NOMO-1 treated with dmso at 0.1 percent for 144 hours (cell line): ENCODE measurements around the gene AMBRA1.

Experiments used
- DNase-seq: peaks from one replicate; lab custom pipeline; 2025; ENCODE audit not compliant: unreplicated experiment; lab: John Stamatoyannopoulos, UW

AMBRA1 gene

DNA sequence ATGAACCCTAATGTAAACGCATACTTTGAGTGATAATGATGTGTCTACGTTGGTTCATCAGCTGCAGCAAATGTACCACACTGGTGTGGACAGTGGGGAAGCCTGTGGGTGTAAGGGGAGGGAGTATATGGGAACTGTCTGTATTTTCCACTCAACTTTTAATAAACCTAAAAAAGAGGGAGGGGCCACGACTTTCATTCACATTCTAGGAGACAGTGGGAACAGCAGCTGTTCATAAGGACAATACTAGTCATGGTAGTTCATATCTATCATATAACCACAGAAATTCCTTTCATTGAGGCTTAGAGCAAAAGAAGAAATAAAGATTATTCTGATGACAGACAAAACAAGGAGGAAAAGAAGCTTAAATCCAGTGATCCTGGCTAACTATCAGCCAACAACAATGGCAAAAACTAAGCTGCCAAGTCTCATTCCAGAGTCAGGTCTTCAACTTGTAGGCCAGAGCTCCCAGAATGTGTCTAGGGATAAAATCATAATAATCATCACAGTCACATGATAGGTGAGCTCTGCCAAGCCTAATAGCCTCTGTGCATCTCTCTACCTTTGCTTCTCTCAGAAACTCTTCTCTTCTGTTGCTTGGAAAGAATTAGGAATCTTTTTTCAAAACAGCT is 142.9 kb downstream of the AMBRA1 start:
- DNase-seq: no peak

DNA sequence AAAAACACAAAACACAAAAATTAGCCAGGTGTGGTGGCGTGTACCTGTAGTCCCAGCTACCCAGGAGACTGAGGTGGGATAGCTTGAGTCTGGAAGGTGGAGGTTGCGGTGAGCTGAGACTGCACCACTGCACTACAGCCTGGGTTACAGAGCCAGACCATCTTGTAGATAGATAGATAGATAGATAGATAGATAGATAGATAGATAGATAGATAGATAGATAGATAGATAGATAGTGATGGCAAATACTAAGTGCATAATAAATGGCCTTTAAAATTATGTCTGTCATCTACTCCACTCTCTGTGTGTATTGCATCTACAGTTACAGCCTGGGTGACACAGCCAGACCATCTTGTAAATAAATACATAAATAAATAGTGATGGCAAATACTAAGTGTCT is 146.3 kb downstream of the AMBRA1 start:
- no peak for DNase-seq

DNA sequence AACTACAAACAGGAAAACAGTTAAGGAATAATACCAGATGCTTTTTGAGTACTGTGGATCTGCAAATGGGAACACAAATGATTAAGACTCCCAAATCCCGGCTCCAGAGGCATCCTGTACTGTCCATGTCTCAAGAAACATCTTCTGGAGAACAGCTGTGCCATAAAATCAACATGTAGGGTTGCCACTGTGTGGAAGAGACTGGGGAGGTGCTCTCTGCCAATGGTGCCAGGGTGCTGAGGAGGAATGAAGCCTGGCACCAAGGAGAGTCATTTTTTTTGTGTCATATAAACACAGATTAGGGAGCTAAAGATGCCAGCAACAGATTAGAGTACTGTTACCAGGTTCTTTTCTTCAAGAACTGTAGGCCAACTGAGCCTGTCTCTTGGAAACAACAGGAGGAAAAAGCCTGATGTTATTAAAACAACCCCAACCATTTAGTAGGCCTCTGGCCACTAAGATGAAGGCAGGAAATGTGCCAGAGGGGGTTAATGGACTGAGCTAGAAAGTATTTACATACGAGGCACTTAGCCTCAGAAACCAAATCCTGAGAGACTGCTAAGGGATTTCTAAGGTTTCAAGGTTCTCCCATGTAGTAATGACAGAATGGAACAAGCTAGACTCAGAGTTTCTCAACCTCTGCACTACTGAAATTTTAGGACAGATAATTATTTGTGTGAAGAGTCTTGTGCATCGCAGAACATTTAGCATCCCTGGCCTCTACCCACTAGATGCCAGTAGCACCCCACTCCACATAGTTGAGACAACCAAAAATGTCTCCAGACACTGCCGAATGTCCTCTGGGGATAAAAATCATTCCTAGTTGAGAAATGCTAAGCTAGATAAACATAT is 147.7 kb downstream of the AMBRA1 start:
- no peak for DNase-seq

DNA sequence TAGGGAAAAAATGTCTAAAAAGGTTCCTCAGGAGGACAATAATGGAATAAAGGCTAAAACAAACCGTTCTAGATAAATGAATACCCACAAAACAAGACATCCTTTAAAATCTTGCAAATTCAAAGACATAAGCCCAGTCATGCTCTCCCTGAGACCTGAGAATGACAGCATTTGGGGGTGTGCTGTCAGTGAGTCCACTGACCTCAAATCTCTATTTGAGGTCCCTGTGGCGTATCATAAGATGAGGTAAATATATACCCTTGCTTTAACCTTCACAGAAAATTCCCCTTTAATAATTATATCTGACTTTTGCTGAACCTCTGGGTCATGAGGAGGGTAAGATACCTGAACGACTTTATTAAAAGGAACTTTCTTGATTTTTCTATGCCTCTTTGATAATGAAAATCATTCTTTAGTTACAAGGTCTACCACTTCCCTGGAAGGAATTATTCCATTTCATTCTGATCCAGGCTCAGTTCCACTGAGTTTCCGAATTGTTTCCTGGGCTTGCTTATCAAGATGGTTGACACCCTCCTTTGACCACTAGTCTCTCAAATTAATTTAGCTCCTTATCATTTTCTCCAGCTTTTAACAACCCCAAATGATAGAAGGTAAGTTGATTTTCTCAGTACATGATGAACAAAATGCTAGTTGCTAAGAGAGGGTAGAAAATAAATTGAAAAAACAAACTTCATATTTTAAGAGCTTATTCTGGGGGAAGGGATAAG is 148.5 kb downstream of the AMBRA1 start:
- DNase-seq: no peak

DNA sequence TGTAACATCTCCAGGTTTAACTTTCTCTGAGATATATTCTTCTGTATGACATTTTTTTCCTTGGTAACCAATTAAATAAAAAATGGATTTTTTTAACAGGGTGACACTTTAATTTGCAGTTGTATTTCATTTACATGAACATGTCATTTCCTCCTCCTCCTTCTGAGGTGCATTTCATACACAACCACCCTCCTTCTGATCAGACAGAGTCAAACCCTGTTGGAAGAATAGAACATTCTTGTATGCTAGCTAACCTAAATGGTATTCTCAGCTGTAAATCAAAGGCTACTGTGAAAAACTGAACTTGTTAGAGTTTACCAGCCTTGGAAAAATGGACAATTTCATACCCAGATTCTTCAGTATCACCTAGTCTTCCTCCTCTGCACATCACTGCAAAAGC is 149.5 kb downstream of the AMBRA1 start:
- DNase-seq: no peak

DNA sequence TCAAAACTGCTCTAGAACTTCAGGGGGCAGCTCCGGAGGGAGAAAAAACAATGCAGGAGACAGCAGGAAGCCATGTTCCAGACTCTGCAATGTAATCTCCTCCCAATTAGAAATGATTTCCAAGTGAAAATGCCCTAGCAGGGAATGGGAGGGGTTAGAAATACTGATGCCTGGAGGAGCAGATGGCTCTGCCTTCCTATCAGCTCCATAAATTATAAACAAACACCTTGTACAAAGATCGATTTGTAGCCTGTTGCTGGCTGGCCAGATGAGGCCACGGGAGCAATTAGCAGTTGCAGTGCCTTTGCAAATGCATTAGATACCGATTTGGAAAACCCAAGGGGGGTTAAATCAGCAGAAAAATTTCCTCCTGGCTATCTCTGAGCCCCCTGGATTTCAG is 155.6 kb downstream of the AMBRA1 start:
- DNase-seq: no peak

DNA sequence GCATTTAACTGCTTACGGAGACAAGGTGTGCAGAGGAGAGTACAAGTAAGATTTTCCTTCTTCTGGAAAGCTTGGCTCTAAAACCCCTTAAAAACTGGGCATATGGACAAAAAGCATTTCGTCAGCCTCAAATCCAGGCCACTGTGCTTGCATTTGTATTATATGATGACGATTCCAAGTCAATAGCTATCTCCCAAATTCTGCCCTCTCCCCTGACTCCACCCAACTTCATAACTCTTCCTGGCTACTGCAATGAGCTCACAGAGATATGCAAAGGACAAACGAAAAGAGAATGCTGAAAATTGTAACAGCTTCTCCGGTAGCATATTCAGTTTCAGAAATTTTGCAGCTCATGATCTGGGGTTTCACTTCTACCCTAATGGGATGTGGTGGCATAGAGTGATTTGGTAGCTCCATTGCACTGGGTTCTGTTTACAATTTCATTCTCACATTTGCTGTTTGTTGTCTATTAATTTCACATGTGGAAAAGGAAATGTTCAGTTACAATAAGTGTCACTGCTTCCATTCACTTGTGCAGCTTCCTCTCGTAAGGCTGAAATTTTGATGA is 156.6 kb downstream of the AMBRA1 start:
- no peak for DNase-seq

DNA sequence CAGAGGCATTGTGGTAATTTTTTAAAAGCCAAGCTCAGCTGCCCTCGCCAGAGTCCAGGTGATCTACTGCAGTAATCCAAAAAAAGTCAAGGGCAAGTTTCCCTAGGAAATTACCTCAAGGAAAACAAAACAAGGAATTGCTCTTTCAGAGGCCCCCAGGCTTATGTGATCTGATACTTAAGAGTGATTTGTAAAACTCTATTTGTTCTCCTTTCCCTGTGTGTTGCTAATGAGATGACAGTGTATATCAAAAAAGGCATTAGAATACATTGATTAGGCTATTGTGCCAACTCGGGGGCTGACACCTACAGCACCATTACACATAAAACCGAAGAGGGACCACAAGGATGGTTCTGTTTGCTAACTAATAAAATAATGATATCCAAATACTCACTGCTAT is 157.7 kb downstream of the AMBRA1 start:
- no peak for DNase-seq

DNA sequence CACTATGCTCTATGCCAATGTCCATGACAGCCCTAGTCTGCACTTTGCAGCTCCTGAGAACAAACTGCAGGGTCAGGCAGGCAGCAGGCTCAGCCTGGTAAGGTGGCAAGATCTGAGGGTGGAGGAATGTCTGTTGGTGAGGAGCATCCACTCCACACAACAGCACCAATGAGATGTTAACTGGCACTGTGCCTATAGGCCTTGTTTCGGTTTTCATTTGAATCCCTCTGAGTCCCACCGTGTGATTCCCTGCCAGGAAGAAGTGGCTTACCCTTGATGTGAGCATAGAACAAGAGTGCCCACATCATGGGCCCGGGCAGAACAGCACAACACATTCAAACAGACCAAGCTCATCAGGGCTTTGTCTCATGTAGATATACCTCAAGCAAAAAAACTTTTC is 158.1 kb downstream of the AMBRA1 start:
- DNase-seq: no peak

DNA sequence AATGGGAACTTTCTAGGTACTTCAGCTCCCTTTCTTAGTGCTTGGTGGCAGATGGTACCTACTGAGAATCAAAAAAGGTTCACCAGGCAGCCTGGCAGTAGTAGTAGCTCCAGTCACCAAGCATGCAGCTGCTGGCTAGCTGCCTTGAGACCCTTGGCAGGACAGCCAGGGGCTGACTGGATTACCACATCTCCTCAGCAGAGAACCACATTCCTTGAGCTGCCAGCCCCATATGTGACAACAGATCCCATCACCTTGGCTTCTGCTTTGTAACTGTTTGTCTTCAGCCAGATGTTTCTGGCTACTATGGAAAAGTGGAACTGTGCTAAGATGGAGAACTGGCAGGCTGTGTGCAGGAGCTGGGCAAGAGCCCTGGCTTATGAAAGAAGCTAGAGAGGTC is 162.6 kb downstream of the AMBRA1 start:
- DNase-seq: no peak

DNA sequence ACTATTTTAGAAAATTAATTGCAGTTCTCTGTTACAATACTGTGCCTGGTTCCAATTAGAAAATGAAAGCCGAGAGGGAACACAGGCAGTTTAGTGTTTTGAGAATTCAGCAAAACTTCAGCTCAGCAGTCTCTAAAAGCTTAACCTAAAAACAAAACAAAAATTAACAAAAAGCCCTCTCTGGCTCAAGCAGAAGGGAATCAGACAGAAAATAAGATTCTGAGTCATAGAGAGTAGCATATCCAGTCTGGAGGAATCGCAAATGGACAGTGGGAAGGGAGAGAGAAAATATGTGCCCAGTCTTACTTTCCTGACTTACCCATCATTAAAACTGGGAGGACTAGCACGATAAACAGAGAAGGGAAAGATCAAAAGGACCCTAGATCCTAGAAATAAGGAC is 164.1 kb downstream of the AMBRA1 start:
- no peak for DNase-seq

DNA sequence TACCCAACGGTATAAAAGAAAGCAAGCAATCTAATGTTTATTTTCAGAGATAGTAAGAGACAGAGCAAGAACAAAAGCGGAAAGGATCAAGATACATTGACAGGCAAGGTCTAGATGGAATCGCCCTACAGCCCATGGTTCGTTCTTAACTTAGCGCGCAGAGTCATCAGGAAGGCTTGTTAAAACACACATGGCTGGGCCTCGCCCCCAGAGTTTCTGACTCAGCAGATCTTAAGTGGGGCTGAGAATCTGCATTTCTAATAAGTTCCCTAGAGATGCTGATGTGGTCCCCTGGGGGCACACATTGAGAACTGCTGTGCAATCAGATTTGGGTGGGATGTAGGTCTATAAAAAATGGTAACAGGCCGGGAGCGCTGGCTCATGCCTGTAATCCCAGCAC is 166.5 kb downstream of the AMBRA1 start:
- no peak for DNase-seq

DNA sequence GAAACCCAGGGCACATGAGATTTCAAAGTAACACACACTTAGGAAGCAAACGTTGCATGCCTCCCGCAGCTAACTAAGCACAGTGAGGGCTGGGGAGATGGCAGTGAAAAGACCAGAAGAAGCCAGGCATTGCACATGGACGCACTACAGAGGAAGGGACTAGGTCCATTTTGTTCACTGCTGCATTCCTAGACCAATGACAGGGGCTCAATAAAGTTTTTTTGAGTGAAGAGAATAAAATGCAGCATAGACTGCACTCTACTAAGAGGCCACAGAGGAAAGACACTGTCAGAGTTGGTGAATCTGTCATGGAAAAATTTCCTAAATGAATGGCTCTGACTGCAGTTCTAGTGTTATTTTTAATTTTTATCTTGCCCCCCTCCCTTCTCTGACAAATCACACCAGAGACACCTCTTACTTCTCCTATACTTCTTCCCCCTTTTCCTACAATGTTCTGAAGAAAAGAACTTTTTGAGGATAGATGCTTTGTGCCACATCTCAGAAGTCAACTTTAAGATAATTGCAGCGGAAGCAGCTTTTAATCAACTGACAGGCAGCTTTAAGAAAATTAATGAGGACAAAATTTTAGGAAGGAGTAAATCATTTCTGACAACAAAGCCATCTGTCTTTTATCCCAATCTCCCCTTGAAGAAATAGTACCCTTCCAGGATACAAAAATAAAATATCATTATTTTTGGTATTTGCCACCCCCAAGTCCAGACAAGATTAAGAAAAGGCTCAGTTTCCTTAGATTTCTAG is 167.4 kb downstream of the AMBRA1 start:
- DNase-seq: no peak

DNA sequence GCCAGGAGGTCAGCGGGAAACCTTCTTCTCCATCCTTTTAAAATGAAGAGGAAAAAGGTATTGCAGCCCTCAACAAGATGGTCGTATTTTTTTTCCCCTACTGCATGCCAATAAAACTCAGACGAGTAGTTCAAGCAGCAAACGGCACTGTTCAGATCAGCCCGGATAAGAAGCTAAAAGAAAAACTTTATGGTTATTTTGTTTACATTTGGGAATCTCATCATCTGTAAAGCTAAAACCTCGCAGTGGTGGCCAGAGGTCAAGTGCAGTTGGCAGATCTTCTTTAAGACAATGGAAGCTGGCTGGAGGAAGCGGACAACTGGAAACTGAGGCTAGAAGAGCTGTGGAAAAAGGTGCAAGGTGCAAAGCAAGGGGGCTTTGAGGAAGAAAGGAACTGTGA is 171.2 kb downstream of the AMBRA1 start:
- no peak for DNase-seq

DNA sequence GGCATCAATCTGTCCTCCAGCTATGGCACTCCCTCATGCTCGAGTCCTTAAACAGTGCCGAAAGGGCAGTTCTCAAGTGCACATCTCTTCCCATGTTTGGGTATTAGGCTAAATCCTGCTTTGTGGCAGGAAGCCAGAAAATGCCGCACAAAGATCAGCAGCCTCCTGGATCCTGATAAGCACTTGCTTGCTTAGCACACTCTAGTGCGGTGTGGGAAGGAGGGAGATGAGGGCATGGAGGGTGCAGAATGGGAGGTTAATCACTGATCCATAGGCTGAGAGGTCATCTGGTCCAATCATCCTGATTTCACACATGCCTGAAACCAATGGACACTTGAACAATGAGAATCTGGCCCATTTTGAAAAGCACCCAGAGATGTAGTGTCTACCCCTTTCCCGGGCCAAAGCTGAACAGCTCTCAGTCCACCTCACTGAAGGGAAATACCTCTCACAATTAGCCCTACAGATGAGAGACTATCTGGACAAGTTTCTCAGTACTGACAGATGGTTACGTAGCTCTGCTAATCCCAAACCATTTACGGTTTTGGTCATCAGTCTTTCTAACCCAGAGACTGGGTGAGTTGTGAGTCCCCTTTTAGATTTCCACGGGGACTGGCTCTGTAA is 172.5 kb downstream of the AMBRA1 start:
- DNase-seq: no peak

DNA sequence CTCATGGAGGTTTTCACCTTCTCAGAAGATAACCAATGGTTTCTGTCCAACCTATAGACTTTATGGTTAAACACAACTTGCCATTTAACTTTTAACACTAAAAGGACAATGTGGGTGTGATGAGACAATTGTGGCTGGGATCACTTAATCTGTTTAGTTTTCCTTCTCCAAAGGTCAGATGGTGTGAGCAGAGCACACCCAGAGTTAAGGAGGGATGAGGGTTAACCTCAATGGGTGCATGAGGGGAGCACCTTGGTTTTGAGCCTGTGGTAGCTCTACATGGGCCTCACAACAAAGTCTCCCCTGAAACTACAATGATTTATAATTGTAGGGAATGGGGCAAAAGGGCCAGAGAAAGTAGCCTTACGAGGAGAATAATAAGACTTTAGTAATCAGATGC is 173.3 kb downstream of the AMBRA1 start:
- no peak for DNase-seq

DNA sequence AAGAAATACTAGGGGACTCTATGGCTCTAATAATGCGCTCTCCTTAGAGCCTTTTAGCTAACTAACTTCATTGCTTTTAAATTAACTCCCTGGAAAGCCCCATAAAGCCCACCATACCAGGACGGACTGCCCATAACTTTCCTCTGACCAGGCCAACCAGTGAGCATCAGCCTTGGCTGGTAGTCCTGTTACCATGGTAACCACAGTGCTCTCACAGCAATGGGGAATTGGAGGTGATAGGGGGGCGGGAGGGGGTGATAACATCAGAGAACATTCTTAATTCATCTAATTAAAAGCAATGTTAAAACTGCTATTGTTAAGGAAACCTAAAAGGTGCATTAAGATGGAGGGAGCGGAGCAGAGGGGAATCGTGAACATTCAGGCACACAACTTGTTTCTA is 175.1 kb downstream of the AMBRA1 start:
- DNase-seq: no peak

DNA sequence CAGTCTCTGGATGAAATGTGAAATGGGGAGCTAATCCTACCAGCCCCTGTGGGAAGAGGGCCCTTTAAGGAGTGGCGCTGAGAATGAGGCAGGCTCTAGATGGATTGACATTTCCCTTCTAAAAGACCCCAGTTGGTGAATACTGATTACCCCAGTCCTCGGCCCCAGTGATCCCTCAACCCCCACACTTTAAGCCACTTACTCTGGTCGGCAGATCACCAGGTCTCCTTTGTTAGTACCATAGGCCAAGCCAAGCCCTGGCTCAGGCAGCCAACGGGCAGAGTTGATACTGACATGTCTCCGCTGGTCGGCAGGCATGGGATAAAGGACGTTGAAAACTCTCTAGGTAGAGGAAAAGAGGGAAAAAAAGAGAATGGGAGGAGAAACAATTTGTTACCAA is 176.1 kb downstream of the AMBRA1 start:
- no peak for DNase-seq

DNA sequence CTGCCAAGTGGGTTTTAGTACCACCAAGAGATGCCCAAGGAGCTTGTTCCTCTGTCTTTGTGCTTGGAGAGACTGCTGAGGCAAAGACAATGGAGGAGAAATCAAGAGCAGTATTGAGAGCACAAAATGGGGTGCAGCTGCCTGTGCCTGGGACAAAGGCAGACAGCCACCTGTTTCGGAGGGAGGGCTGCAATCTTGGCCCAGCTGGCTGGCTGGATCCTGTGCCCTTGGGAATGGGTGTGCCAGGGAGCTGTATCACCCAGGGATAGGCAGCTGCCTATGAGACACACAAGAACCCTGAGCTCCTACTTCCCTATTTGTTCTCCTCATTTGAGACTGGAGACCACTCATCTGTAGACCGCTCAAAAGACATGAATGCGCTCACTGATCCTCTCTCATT is 178.9 kb downstream of the AMBRA1 start:
- DNase-seq: no peak

DNA sequence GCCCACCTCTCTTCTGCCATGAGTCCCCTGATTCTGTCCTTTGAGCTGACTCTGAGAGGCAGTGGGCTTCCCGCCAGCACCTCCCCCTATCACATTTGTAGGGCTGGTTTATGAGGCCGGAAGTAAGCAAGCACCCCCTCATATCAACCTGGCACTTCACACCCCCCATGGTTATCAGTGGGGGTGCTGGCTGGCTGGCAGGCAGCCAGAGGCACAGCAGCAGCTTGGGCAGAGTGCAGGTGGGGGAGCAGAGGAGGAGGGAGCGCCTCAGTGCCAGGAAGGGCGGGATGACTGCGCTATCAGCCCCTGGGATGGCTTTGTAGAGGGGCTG is 179.4 kb downstream of the AMBRA1 start:
- no peak for DNase-seq
